ENCODE results near the gene BAZ2A.
"Not testable (repeated sequence)": the region's sequence is repeated elsewhere in the genome, so short reads cannot be mapped to it uniquely, and the experiment has no call there.

The BAZ2A gene

DNA sequence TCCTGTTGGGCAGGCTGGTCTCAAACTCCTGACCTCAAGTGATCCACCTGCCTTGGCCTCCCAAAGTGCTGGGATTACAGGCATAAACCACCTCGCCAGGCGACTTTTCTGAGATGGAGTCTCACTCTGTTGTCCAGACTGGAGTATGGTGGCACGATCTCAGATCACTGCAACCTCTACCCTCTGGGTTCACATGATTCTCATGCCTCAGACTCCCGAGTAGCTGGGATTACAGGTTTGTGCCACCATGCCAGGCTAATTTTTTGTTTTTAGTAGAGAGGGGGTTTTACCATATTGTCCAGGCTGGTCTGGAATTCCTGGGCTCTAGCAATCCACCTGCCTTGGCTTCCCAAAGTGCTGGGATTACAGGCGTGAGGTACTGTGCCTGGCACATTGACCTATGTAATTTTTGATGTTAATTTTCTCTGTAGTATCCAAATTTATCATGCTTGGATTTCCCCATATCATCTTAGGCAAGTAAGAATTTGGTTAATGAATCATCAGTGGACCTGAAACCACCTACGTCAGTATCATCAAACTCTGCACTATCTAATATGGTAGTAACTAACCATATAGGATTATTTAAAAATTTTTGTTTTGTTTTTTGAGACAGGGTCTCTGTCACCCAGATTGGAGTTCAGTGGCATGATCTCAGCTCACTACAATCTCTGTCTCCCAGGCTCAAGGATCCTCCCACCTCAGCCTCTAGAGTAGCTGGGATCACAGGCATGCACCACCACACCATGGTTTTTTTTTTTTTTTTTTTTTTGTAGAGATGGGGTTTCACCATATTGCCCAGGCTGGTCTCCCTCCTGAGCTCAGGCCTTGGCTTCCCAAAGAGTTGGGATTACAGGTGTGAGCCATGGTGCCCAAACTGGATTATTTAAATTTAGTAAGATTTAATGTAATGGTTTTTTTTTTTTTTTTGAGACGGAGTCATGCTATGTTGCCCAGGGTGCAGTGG, 27.6 kb upstream of the BAZ2A start:
- Histone ChIP-seq H3K4me3 (ENCODE audit: insufficient read depth, low read depth, low read length, poor library complexity, severe bottlenecking) (no peak overlapping the region), H3K27ac (ENCODE audit: insufficient read depth, low read length, poor library complexity, severe bottlenecking) (no peak overlapping the region)
- DNase-seq, result no peak

GRCh38 chr12:56653781-56654180, 23.7 kb upstream of the BAZ2A start:
- H3K36me3 ChIP-seq (ENCODE audit: control insufficient read depth, insufficient read depth, low read length); DNase-seq; H3K27ac ChIP-seq (ENCODE audit: insufficient read depth, low read length, poor library complexity, severe bottlenecking); H3K9me3 ChIP-seq (ENCODE audit: control insufficient read depth, low read length); H3K4me3 ChIP-seq (ENCODE audit: insufficient read depth, low read depth, low read length, poor library complexity, severe bottlenecking); H3K4me1 ChIP-seq (ENCODE audit: control insufficient read depth, insufficient read depth, low read length, poor library complexity, severe bottlenecking); H3K27me3 ChIP-seq (replicated peaks; ENCODE audit: control insufficient read depth, insufficient read depth, low read length, poor library complexity, severe bottlenecking): not testable (repeated sequence)

More for the DNA sequence above, 27.6 kb upstream of the BAZ2A start:
- Histone ChIP-seq H3K36me3 (ENCODE audit: control insufficient read depth, insufficient read depth, low read length) (no peaks in the 10 kb centered on the region), H3K9me3 (ENCODE audit: control insufficient read depth, low read length) (peaks cover 4% of the 10 kb centered on the region), H3K4me1 (ENCODE audit: control insufficient read depth, insufficient read depth, low read length, poor library complexity, severe bottlenecking) (no peaks in the 10 kb centered on the region), H3K27me3 (replicated peaks; ENCODE audit: control insufficient read depth, insufficient read depth, low read length, poor library complexity, severe bottlenecking) (no peaks in the 10 kb centered on the region)

- not testable (repeated sequence) for H3K27ac ChIP-seq (ENCODE audit: insufficient read depth, low read length, poor library complexity, severe bottlenecking); H3K4me1 ChIP-seq (ENCODE audit: control insufficient read depth, insufficient read depth, low read length, poor library complexity, severe bottlenecking); H3K36me3 ChIP-seq (ENCODE audit: control insufficient read depth, insufficient read depth, low read length); DNase-seq; H3K4me3 ChIP-seq (ENCODE audit: insufficient read depth, low read depth, low read length, poor library complexity, severe bottlenecking); H3K27me3 ChIP-seq (replicated peaks; ENCODE audit: control insufficient read depth, insufficient read depth, low read length, poor library complexity, severe bottlenecking); H3K9me3 ChIP-seq (ENCODE audit: control insufficient read depth, low read length)
Measured at GRCh38 chr12:56648023-56648422, 17.9 kb upstream of the BAZ2A start.

GRCh38 chr12:56645717-56646446, 15.8 kb upstream of the BAZ2A start, which contains the start of gene ATP5F1B:
Gene ATP5F1B (minus strand): TSS chr12:56645984. CDS start chr12:56645963, 21 bp downstream.
- H3K4me1 ChIP-seq (ENCODE audit: control insufficient read depth, insufficient read depth, low read length, poor library complexity, severe bottlenecking), result peaks cover 9% of the 10 kb centered on the region
- no peaks in the 10 kb centered on the region for H3K9me3 ChIP-seq (ENCODE audit: control insufficient read depth, low read length)
- no peaks in the 10 kb centered on the region for H3K27me3 ChIP-seq (replicated peaks; ENCODE audit: control insufficient read depth, insufficient read depth, low read length, poor library complexity, severe bottlenecking)
- H3K4me3 ChIP-seq (ENCODE audit: insufficient read depth, low read depth, low read length, poor library complexity, severe bottlenecking), result peak within 1 kb of the TSS; percentile 93
- H3K27ac ChIP-seq (ENCODE audit: insufficient read depth, low read length, poor library complexity, severe bottlenecking), result peak within 1 kb of the TSS; percentile 86
- peak; percentile 80 to 89 (median 88) for DNase-seq
- peaks cover 26% of the 10 kb centered on the region for H3K36me3 ChIP-seq (ENCODE audit: control insufficient read depth, insufficient read depth, low read length)

GRCh38 chr12:56645201-56645716, 15.1 kb upstream of the BAZ2A start:
- H3K4me1 ChIP-seq (ENCODE audit: control insufficient read depth, insufficient read depth, low read length, poor library complexity, severe bottlenecking), result peaks cover 9% of the 10 kb centered on the region
- no peaks in the 10 kb centered on the region for H3K27me3 ChIP-seq (replicated peaks; ENCODE audit: control insufficient read depth, insufficient read depth, low read length, poor library complexity, severe bottlenecking)
- H3K27ac ChIP-seq (ENCODE audit: insufficient read depth, low read length, poor library complexity, severe bottlenecking), result peak overlapping the region; percentile 86
- no peaks in the 10 kb centered on the region for H3K9me3 ChIP-seq (ENCODE audit: control insufficient read depth, low read length)
- no peak for DNase-seq
- peak overlapping the region; percentile 93 for H3K4me3 ChIP-seq (ENCODE audit: insufficient read depth, low read depth, low read length, poor library complexity, severe bottlenecking)
- H3K36me3 ChIP-seq (ENCODE audit: control insufficient read depth, insufficient read depth, low read length), result peaks cover 32% of the 10 kb centered on the region

DNA sequence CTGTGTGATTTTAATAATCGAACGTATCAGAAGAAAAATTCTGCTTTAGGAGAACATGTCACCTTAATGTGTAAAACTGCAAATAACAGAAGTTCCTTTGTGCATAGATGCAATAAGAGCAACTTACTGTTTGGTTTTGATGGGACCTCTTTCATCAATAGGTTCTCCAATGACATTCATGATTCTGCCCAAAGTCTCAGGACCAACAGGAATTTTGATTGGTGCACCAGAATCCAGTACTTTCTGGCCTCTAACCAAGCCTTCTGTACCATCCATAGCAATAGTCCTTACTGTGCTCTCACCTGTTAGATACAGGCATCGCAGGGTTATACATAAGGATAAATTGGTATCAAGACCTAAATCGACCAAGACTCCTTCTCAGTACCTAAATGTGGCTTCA, 14.5 kb upstream of the BAZ2A start:
- Histone ChIP-seq H3K27me3 (replicated peaks; ENCODE audit: control insufficient read depth, insufficient read depth, low read length, poor library complexity, severe bottlenecking) (no peaks in the 10 kb centered on the region), H3K36me3 (ENCODE audit: control insufficient read depth, insufficient read depth, low read length) (peaks cover 38% of the 10 kb centered on the region), H3K4me3 (ENCODE audit: insufficient read depth, low read depth, low read length, poor library complexity, severe bottlenecking) (peak overlapping the region; percentile 93), H3K9me3 (ENCODE audit: control insufficient read depth, low read length) (no peaks in the 10 kb centered on the region), H3K4me1 (ENCODE audit: control insufficient read depth, insufficient read depth, low read length, poor library complexity, severe bottlenecking) (peaks cover 9% of the 10 kb centered on the region), H3K27ac (ENCODE audit: insufficient read depth, low read length, poor library complexity, severe bottlenecking) (peak overlapping the region; percentile 86)
- DNase-seq, result no peak

DNA sequence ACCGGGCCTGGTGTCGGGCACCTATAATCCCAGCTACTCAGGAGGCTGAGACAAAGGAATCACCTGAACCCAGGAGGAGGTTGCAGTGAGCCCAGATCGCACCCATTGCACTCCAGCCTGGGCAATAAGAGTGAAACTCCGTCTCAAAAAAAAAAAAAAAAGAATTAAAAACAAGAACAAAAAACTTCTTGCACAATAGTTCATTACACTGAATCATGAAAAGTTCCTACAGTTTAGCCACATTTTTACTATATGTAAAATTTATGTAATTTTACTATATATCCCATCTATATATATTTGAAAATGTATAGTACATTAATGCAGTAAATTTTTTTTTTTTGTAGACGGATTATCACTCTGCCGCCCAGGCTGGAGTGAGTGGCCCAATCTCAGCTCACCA, 11.1 kb upstream of the BAZ2A start:
- peaks cover 20% of the 10 kb centered on the region for H3K4me1 ChIP-seq (ENCODE audit: control insufficient read depth, insufficient read depth, low read length, poor library complexity, severe bottlenecking)
- H3K9me3 ChIP-seq (ENCODE audit: control insufficient read depth, low read length), result no peaks in the 10 kb centered on the region
- peaks cover 64% of the 10 kb centered on the region for H3K36me3 ChIP-seq (ENCODE audit: control insufficient read depth, insufficient read depth, low read length)

DNA sequence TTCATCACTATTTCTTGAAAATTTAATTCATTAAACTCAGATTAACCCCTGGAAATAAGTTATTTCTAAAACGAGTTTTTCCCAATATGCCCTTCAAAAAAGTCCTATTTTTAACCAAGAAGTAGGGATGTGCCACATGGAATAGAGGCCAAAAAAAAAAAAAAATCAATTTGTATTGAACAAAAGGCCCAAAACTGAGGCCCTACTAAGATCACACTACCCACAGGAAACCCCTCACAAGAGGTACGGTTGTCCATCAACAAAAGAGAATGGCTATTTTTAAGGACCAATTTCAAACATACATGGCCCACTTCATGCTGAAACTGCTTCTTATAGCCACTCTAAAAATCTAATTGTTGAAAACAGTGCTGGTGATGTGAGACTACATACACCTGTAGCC, 7.5 kb upstream of the BAZ2A start:
- Histone ChIP-seq H3K4me1 (ENCODE audit: control insufficient read depth, insufficient read depth, low read length, poor library complexity, severe bottlenecking) (peaks cover 37% of the 10 kb centered on the region), H3K4me3 (ENCODE audit: insufficient read depth, low read depth, low read length, poor library complexity, severe bottlenecking) (no peak overlapping the region), H3K27ac (ENCODE audit: insufficient read depth, low read length, poor library complexity, severe bottlenecking) (peak overlapping the region; percentile 82), H3K9me3 (ENCODE audit: control insufficient read depth, low read length) (no peaks in the 10 kb centered on the region), H3K27me3 (replicated peaks; ENCODE audit: control insufficient read depth, insufficient read depth, low read length, poor library complexity, severe bottlenecking) (no peaks in the 10 kb centered on the region), H3K36me3 (ENCODE audit: control insufficient read depth, insufficient read depth, low read length) (peaks cover 51% of the 10 kb centered on the region)
- no peak for DNase-seq

More for the DNA sequence above, 11.1 kb upstream of the BAZ2A start:
- Histone ChIP-seq H3K27ac (ENCODE audit: insufficient read depth, low read length, poor library complexity, severe bottlenecking) (no peak overlapping the region), H3K4me3 (ENCODE audit: insufficient read depth, low read depth, low read length, poor library complexity, severe bottlenecking) (no peak overlapping the region), H3K27me3 (replicated peaks; ENCODE audit: control insufficient read depth, insufficient read depth, low read length, poor library complexity, severe bottlenecking) (no peaks in the 10 kb centered on the region)
- DNase-seq, result no peak

DNA sequence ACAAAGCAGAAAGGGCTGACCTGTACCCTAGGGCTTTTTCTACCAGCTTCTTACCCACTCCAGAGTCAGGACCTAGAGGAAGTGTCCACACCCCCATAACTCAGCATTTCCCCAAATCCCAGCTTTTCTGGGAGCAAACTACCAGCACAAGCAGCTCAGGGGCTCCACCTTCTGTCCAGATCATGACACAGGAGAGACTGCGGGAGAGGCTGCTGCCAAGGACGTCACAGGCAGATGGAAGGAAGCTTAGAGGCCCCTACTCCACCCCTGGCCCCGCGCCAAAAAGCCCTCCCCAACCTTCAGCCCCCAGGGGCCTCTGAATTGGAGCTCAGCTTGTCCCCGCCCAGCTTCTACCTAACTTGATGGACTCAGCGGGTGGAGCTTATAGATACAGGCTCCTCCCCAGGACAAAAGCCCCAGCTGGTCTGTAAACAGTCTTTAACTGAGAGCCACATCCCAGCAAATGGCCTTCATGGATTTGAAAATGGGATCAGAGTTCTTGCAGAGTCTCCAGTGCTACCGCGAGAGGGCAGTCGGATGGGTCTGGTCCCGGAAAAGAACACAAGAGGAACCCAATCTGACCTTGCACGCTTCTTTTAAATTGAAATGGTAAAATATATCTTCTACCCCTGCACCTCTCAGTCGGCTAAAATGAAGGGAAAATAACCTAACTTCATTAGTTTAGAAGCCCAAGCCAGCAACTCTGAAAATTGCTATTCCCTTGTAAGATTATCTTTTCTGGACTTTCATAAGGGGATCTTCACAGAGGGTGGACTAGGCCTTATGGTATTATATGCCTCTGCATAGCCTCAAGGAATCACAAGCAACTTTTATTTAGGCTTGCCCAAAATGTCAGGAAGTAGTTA, 6.8 kb upstream of the BAZ2A start:
- Histone ChIP-seq H3K4me3 (ENCODE audit: insufficient read depth, low read depth, low read length, poor library complexity, severe bottlenecking) (peak overlapping the region; percentile 64), H3K36me3 (ENCODE audit: control insufficient read depth, insufficient read depth, low read length) (peaks cover 44% of the 10 kb centered on the region), H3K27ac (ENCODE audit: insufficient read depth, low read length, poor library complexity, severe bottlenecking) (peak overlapping the region; percentile 82), H3K4me1 (ENCODE audit: control insufficient read depth, insufficient read depth, low read length, poor library complexity, severe bottlenecking) (peaks cover 45% of the 10 kb centered on the region), H3K9me3 (ENCODE audit: control insufficient read depth, low read length) (no peaks in the 10 kb centered on the region), H3K27me3 (replicated peaks; ENCODE audit: control insufficient read depth, insufficient read depth, low read length, poor library complexity, severe bottlenecking) (no peaks in the 10 kb centered on the region)
- DNase-seq, result peak; percentile 93 to 95 (median 95)

Data from effector memory CD4-positive, alpha-beta T cell (primary cell).